Measurements from ENCODE around the gene GEMIN2. TPM values are rescaled to one million over a fixed set of nuclear protein-coding genes. Genes with fewer than 3 reads are reported as not detected.

Gene GEMIN2
- total RNA-seq, 2 donors from 2014 or later = 35.2 to 41.7 TPM

- peaks cover 63% of the 10 kb centered on the region for H3K36me3 Mint-ChIP-seq (ENCODE audit: low read depth)
- H3K4me3 Mint-ChIP-seq = no peak overlapping the region
- Histone ChIP-seq H3K27me3 (ENCODE audit: control insufficient read depth, insufficient read depth, low read length, poor library complexity, severe bottlenecking) (no peaks in the 10 kb centered on the region), H3K4me3 (ENCODE audit: low read length) (no peak overlapping the region), H3K9ac (ENCODE audit: extremely low read depth, low read length, poor library complexity, severe bottlenecking) (no peak overlapping the region), H3K27ac (ENCODE audit: low read depth, low read length) (no peak overlapping the region), H3K9me3 (ENCODE audit: control insufficient read depth, low read length) (peaks cover 14% of the 10 kb centered on the region), H3K4me1 (ENCODE audit: control insufficient read depth, insufficient read depth, low read length) (peaks cover 3% of the 10 kb centered on the region), H3K36me3 (ENCODE audit: control insufficient read depth, insufficient read depth, low read length) (peaks cover 30% of the 10 kb centered on the region)
- TF ChIP-seq CTCF (conservative IDR thresholded peaks at IDR 0.05) = no peak
- H3K9me3 Mint-ChIP-seq = peaks cover 29% of the 10 kb centered on the region
- peaks cover 2% of the 10 kb centered on the region for H3K27me3 Mint-ChIP-seq (ENCODE audit: insufficient read depth)
- H3K27ac Mint-ChIP-seq = peak overlapping the region; percentile 59
- DNase-seq = no peak
- WGBS, 2 experiments (ENCODE audit: insufficient coverage in 1 of 2, insufficient read length in 1 of 2) = 98 to 100% methylated on average over 4 to 6 of the region's 7 CpGs
- H3K4me1 Mint-ChIP-seq = no peaks in the 10 kb centered on the region
Observed at GRCh38 chr14:39145266-39145966, 31.3 kb downstream of the GEMIN2 start.

- TF ChIP-seq CTCF (conservative IDR thresholded peaks at IDR 0.05) = no peak
- H3K4me1 ChIP-seq (ENCODE audit: control insufficient read depth, insufficient read depth, low read length) = peaks cover 3% of the 10 kb centered on the region
- Mint-ChIP-seq H3K27ac (peak overlapping the region; percentile 30), H3K9me3 (no peaks in the 10 kb centered on the region), H3K36me3 (ENCODE audit: low read depth) (peaks cover 50% of the 10 kb centered on the region), H3K27me3 (ENCODE audit: insufficient read depth) (no peaks in the 10 kb centered on the region), H3K4me1 (peaks cover 4% of the 10 kb centered on the region), H3K4me3 (no peak overlapping the region)
- no peak overlapping the region for H3K27ac ChIP-seq (ENCODE audit: low read depth, low read length)
- WGBS, 2 experiments (ENCODE audit: insufficient coverage in 1 of 2, insufficient read length in 1 of 2) = 93 to 97% methylated on average over 6 to 8 of the region's 9 CpGs
- no peaks in the 10 kb centered on the region for H3K27me3 ChIP-seq (ENCODE audit: control insufficient read depth, insufficient read depth, low read length, poor library complexity, severe bottlenecking)
- DNase-seq = no peak
- H3K9ac ChIP-seq (ENCODE audit: extremely low read depth, low read length, poor library complexity, severe bottlenecking) = no peak overlapping the region
- H3K36me3 ChIP-seq (ENCODE audit: control insufficient read depth, insufficient read depth, low read length) = peaks cover 71% of the 10 kb centered on the region
- no peak overlapping the region for H3K4me3 ChIP-seq (ENCODE audit: low read length)
- H3K9me3 ChIP-seq (ENCODE audit: control insufficient read depth, low read length) = peaks cover 6% of the 10 kb centered on the region
Observed at GRCh38 chr14:39154594-39155189, 40.6 kb downstream of the GEMIN2 start.

GRCh38 chr14:39157491-39157890, 43.4 kb downstream of the GEMIN2 start:
- Histone ChIP-seq H3K9me3 (ENCODE audit: control insufficient read depth, low read length) (peaks cover 6% of the 10 kb centered on the region), H3K36me3 (ENCODE audit: control insufficient read depth, insufficient read depth, low read length) (peaks cover 73% of the 10 kb centered on the region), H3K4me1 (ENCODE audit: control insufficient read depth, insufficient read depth, low read length) (no peaks in the 10 kb centered on the region), H3K4me3 (ENCODE audit: low read length) (no peak overlapping the region), H3K27me3 (ENCODE audit: control insufficient read depth, insufficient read depth, low read length, poor library complexity, severe bottlenecking) (no peaks in the 10 kb centered on the region), H3K27ac (ENCODE audit: low read depth, low read length) (no peak overlapping the region), H3K9ac (ENCODE audit: extremely low read depth, low read length, poor library complexity, severe bottlenecking) (peak overlapping the region; percentile 7)
- Mint-ChIP-seq H3K9me3 (no peaks in the 10 kb centered on the region), H3K4me3 (no peak overlapping the region), H3K4me1 (peaks cover 5% of the 10 kb centered on the region), H3K27ac (peak overlapping the region; percentile 95), H3K27me3 (ENCODE audit: insufficient read depth) (no peaks in the 10 kb centered on the region), H3K36me3 (ENCODE audit: low read depth) (peaks cover 51% of the 10 kb centered on the region)
- WGBS, 2 experiments (ENCODE audit: insufficient coverage in 1 of 2, insufficient read length in 1 of 2) = 86 to 98% methylated on average over 6 of the region's 6 CpGs
- TF ChIP-seq CTCF (conservative IDR thresholded peaks at IDR 0.05) = no peak
- DNase-seq = peak; percentile 45
